AG04449 (cell line): Measurements from ENCODE around the gene NDST1.

ENCODE experiments used
- CTCF ChIA-PET: fragments of 350-600 bp; formaldehyde crosslinking; extraction: SDS; loops from one replicate; lab custom pipeline; 2021; ENCODE audit warnings: antibody characterized with exemption; lab: Yijun Ruan, JAX
- POLR2A ChIA-PET: fragments of 400-600, 350-600 bp; formaldehyde crosslinking; extraction: SDS; loops from one replicate; lab custom pipeline; 2020; ENCODE audit warnings: antibody characterized with exemption, inconsistent platforms; lab: Yijun Ruan, JAX
- DNase-seq: peaks from one replicate; pipeline ENCODE4 v3.0.0-alpha.2; 2010; ENCODE audit warnings: low read depth, low spot score
- H3K4me3 ChIP-seq: 2 replicates; pipeline ENCODE4 v1.5.1; 2011; ENCODE audit warnings: low read depth, mild to moderate bottlenecking, control low read depth, low read length
- CTCF ChIP-seq: IDR thresholded peaks from one replicate; pipeline ENCODE4 v1.5.1; 2011; ENCODE audit warnings: mild to moderate bottlenecking, moderate library complexity, low read length, control low read depth, inconsistent platforms; ENCODE audit not compliant: insufficient read depth; ENCODE audit errors: missing control alignments

Gene NDST1

GRCh38 chr5:150600616-150601490 lies 92.9 kb downstream of the NDST1 start:
- TF ChIP-seq CTCF: no peak
- peak overlapping the region; percentile 27 for H3K4me3 ChIP-seq
- CTCF ChIA-PET: no interaction called here
- DNase-seq: no peak
- POLR2A ChIA-PET: interaction anchor here (1.1 kb wide), 1 partner anchor 100 kb away, joined by 3 read pairs; the partner anchor contains the start of gene RBM22

GRCh38 chr5:150601491-150602345 lies 93.8 kb downstream of the NDST1 start:
- ChIA-PET CTCF (no interaction called here), POLR2A (no interaction called here)
- DNase-seq: no peak
- no peak for TF ChIP-seq CTCF
- H3K4me3 ChIP-seq: peak overlapping the region; percentile 27; the same call in 1 of the 2 replicates

GRCh38 chr5:150603052-150603451 lies 95.1 kb downstream of the NDST1 start:
- no peak overlapping the region for H3K4me3 ChIP-seq
- ChIA-PET CTCF (interaction anchor here (0.9 to 1.4 kb wide), 3 partner anchors 16 to 244 kb away, joined by 3 read pairs; partner anchors contain the start of gene IRGM), POLR2A (no interaction called here)
- no peak for TF ChIP-seq CTCF
- DNase-seq: no peak

- DNase-seq: no peak
- no peak overlapping the region for H3K4me3 ChIP-seq
- no peak for TF ChIP-seq CTCF
- ChIA-PET CTCF (interaction anchor here (0.7 to 1.4 kb wide), 4 partner anchors 13 to 243 kb away, joined by 3 read pairs; partner anchors contain the start of gene IRGM), POLR2A (no interaction called here)
Observed at GRCh38 chr5:150603491-150603890, 95.6 kb downstream of the NDST1 start.

- CTCF ChIA-PET: interaction anchor here (0.7 kb wide), 1 partner anchor 13 kb away, joined by 3 read pairs; no protein-coding TSS in a partner anchor
- POLR2A ChIA-PET: no interaction called here
- no peak for TF ChIP-seq CTCF
- no peak overlapping the region for H3K4me3 ChIP-seq
- DNase-seq: no peak
Observed at GRCh38 chr5:150604010-150604409, 96.1 kb downstream of the NDST1 start.
